ENCODE results near the gene RGPD4.
"Not testable (repeated sequence)": the region's sequence is repeated elsewhere in the genome, so short reads cannot be mapped to it uniquely, and the experiment has no call there.

The RGPD4 gene

GRCh38 chr2:107826749-107827148, at the start of gene RGPD4:
TSS of gene RGPD4 (plus strand) at chr2:107826892. CDS start at chr2:107827014, 122 bp downstream.
- intact Hi-C loops (cut with DNase I); DNase-seq: not testable (repeated sequence)

DNA sequence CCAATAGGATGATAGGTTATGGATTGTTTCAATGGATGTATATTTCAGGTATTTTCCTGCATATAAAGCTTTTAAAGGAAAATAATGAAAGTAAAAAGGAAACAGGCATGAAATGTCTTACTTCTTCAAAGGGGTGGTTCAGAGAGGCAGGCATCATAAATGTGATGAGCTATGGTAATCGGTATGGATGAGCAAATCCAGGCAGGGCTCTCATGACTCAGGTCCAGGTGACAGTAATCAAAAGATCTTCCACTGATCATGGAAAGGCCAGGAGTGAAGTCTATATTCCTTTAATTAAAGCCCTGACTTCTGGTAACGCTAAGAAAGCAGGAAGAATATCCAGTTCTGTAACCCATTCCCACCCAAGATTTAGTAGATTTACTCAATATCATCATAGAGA, 48.7 kb upstream of the RGPD4 start:
- intact Hi-C loops (cut with DNase I) = no loop called here
- no peak for DNase-seq

GRCh38 chr2:107785756-107786155, 40.9 kb upstream of the RGPD4 start:
- intact Hi-C loops (cut with DNase I) = no loop called here
- no peak for DNase-seq

DNA sequence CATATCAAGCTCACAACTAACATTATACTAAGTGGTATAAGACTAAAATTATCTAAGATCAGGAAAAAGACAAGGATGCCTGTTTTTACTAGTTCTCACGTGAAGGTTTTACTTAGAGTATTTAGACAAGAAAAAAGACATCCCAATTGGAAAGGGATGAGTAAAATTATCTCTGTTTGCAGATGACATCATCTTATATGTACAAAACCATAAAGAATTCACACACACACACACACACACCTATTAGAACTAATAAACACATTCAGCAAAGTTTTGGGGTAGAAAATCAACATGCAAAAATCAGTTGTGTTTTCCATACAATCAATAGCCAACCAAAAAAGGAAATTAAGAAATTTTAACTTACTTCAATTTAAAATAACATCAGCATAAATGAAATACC, 35.9 kb upstream of the RGPD4 start:
- intact Hi-C loops (cut with DNase I) = no loop called here
- DNase-seq = no peak

DNA sequence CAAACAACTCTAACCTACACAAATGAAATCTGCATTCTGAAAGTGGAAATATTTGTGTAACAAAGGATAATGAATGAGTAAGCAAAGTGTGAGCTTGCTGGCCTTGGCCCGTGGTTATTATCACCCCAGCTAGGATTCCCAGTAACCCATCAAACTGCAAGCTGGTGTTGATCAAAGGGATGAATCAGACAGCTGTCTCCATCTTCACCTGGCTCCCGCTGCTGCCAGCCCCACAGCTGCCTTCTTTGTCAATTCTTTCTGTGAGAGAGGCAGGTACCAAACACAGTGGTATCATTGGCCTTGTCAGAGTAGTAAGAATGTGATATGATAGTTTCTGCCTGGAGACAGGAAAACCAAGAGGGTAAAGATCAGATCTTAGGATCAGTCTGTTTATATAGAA, 25.2 kb upstream of the RGPD4 start:
- intact Hi-C loops (cut with DNase I) = no loop called here

DNA sequence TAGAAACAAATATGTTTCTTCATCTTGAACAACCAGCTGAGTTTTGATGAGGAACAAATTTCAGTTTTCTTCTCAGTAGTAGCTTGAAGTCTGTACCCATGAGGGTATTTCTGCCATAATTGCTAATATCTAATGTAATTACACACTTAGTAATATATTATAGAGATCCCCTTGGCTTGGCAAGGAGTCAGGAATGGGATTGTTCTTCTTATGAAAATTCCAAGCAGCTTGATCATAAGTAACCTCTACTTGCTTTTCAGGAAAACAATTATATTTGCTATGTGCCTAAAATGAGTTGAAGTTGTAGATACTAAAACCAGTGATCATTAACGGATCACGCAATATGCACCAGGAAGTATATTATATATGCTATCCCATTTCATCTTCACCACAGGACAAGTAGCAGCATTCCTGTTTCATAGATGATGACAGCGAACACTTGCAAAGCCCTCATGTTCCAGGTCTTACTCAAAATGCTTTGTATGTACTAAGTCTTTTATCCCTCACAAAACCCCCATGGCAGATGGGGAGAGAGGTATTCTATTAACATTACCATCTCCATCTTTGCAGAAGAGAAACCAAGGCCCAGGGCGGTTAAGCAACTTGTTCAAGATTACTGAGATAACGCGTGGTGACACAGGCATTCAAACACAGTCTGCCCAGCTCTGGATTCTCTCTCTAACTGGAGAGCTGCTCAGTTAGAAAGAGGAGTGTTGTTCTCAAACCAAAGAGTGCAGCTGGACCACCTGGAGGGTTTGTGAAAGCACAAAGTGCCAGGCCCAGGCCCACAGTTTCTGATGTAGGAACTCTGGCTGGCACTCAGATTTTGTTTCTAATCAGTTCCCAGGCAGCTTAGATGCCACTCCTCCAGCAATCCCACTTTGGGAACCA, 21.8 kb upstream of the RGPD4 start:
- intact Hi-C loops (cut with DNase I) = no loop called here
- DNase-seq = no peak

More for the DNA sequence above, 25.2 kb upstream of the RGPD4 start:
- DNase-seq = no peak

DNA sequence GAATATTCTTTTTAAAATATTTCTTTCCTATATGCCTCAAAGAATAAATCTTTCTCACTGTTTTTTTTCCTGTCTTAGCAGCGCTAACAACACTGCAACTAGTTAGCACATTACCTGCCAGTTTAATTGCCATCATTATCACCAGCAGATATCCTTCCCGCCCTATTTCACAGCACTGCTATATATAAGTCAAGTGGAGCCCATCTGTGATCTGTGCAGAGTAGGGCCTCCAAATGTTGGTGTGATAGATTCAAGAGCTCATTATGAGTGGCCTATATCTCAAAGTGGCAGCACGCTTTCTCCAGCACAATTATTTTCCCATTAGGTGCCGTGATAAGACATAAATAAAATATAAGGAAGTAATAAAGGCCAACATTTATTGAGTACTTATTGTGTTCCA, 19.8 kb upstream of the RGPD4 start:
- intact Hi-C loops (cut with DNase I) = no loop called here
- no peak for DNase-seq

GRCh38 chr2:107807988-107808387, 18.7 kb upstream of the RGPD4 start:
- no peak for DNase-seq
- intact Hi-C loops (cut with DNase I) = no loop called here

DNA sequence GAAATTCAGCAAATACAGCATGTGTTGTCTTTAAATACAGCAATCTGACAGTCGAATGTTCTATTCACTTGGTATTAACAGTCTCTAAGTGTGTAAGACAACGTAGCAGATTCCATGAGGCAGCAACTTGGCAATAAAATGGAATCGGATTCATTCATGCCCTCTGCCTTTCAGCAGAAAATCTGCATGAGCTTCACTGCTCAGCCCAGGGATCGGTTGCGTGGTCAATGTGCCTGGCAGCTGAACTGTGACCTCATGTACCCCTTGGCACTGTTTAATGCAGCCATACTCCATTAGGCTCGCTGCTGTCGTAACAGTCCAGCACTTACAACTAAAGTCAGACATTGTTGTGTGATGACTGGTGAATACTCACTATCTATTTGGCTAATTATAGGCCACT, 17.7 kb upstream of the RGPD4 start:
- peak in 9 of 42 donors; percentile 5 to 53 (median 10) for DNase-seq
- intact Hi-C loops (cut with DNase I) = no loop called here

DNA sequence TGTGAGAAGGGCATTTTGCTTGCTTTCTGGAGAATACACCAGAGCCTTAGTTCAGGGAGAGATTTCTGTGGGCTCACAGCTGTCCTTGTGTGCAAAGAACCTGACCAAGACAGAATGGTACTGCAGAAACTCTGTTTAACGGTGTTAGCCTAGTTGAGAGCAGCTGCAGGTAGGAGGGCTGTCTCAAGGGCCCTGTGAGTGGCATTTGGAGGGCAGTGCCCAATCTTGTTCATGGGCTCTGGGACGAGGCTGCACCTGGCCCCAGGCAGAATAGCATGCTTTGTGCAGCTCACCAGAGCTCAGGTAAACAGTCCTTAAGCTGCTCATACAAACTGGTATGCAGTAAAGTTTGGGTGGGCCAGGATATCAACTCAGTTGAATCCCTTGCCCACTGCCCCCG, 16.9 kb upstream of the RGPD4 start:
- DNase-seq = no peak
- intact Hi-C loops (cut with DNase I) = no loop called here

DNA sequence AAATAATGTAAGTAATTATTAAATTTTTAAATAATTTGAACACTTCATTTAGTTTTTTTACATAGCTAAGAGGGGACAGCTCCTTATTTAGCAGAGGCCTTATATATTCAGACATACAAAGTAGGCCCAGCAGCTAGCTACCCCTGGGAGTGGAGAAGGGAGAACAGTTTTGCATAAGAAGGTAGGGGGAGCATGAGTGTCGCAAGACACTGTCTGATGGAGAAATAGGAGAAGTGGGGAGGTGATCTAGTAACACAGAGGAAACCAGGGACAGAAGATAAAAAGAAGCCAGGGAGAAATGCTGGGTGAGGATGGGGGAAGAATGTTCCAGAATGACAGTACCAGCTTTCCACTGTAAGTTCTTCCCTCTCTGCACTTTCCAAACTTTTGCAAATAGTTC, 16.0 kb upstream of the RGPD4 start:
- DNase-seq = no peak
- intact Hi-C loops (cut with DNase I) = no loop called here

DNA sequence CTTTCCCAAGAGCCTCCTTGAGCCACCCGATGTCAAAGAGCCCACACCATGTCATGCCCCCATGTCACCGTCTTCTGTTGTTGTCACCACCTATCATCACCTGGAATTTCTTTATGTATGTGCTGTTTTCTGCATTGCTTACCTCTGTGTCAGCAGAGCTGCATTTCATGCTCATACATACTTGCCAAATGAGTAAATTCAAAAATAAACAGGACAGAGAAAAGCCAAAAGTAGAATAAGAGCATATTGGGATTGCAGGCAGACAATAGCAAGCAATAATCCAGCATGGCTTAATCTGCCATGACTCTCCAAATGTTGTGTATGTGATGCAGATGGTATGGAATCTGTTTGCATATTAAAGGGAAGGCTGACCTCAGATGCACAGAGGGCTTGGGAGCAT, 15.3 kb upstream of the RGPD4 start:
- intact Hi-C loops (cut with DNase I) = no loop called here
- DNase-seq = no peak

DNA sequence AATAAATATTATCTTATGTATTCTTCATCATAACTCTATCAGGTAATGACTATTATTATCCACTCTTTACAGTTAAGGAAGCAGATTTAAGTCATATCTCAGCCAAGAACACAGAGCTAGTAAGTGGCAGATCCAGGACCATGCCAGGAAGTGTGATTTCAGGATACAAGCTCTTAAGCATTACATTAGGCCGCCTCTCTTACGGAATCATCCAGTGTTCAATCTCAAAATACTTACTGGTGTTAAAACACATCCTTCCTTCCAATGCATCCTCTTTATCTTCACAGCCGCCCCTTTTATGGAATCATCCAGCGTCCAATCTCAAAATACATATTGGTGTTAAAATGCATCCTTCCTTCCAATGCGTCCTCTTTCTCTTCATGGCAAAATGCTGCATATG, 14.7 kb upstream of the RGPD4 start:
- intact Hi-C loops (cut with DNase I) = no loop called here
- no peak for DNase-seq

- DNase-seq = peak in 1 of 42 donors; percentile 6
Measured at GRCh38 chr2:107817378-107817777, 9.3 kb upstream of the RGPD4 start.

GRCh38 chr2:107822302-107822701, 4.4 kb upstream of the RGPD4 start:
- no peak for DNase-seq
- intact Hi-C loops (cut with DNase I) = no loop called here

More at GRCh38 chr2:107817378-107817777, 9.3 kb upstream of the RGPD4 start:
- intact Hi-C loops (cut with DNase I) = no loop called here

DNA sequence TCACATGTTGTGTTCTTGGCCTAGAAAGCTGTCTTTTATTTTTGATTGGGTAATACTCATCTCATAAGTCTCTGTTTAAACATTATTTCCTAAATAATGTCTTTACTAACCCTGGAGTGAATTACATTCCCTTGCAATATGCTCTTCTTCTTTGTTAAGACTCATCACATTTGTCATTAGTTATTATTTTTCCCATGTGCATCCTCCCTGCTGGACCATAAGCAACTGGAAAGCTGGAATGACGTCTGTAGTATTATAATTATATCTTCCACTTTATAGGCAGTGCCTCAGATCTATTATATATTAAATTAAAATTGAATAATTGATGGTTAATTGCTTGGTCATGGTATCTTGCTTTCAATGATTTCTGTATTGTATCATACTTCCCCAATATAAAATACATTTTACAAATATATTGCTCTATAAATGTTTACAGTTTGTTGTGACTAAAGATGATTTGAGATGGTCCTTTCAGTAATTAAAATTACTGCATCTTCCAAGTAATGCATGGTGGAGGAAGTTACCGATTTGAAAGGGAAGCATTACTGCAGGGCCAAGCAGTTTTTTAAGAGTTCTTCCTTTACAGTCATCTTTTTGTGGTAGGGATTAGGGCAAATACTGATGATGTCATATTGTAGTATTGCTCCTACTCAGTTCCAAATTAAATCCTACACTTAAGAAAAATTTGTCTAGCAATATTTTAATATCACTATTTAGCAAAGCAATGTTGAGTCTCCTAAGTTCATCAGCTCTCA, 2.1 kb upstream of the RGPD4 start:
- intact Hi-C loops (cut with DNase I) = no loop called here
- no peak for DNase-seq

GRCh38 chr2:107825206-107825563, 1.5 kb upstream of the RGPD4 start:
- no peak for DNase-seq
- intact Hi-C loops (cut with DNase I) = no loop called here

- not testable (repeated sequence) for DNase-seq
Measured at GRCh38 chr2:107829514-107829913, 2.8 kb downstream of the RGPD4 start.

GRCh38 chr2:107833152-107833551, 6.5 kb downstream of the RGPD4 start:
- intact Hi-C loops (cut with DNase I) = not testable (repeated sequence)

More at GRCh38 chr2:107829514-107829913, 2.8 kb downstream of the RGPD4 start:
- intact Hi-C loops (cut with DNase I) = not testable (repeated sequence)

DNA sequence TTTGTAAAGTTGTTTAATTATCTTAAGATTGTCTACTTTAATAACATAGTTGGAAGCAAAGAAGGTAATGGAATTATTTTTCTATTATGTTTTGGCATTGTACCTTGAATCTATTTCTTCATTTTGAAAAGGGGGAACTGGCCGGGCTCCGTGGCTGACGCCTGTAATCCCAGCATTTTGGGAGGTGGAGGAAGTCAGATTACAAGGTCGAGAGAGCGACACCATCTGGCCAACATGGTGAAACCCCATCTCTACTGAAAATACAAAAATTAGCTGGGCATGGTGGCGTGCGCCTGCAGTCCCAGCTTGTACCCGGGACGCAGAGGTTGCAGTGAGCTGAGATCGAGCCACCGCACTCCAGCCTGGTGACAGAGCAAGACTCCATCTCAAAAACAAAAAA, 6.9 kb downstream of the RGPD4 start:
- intact Hi-C loops (cut with DNase I); DNase-seq: not testable (repeated sequence)

More at GRCh38 chr2:107833152-107833551, 6.5 kb downstream of the RGPD4 start:
- DNase-seq = not testable (repeated sequence)

Data from head of caudate nucleus (tissue), 42 donors.